ENCODE measurements around the gene GJD2.

DNA sequence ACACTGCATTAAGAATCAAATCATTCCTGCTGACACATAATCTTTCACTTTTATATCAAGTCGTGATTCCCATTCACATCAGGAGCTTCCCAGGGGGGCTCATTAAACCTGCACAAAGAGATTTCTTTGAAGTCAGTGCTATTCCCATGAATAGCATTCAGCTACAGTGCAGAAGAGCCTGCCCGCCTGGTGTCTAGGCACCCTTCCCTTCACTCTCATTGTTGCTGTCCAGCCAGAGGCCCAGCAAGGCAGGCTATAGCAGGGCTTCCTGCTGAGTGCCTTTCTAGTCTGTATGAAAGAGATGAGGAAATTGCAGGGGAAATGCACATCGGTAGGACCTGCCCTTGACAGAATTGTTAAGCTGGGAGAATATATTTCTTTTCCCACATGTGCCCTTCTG, 4.5 kb upstream of the GJD2 start:
- TF ChIP-seq, protein P1, sequence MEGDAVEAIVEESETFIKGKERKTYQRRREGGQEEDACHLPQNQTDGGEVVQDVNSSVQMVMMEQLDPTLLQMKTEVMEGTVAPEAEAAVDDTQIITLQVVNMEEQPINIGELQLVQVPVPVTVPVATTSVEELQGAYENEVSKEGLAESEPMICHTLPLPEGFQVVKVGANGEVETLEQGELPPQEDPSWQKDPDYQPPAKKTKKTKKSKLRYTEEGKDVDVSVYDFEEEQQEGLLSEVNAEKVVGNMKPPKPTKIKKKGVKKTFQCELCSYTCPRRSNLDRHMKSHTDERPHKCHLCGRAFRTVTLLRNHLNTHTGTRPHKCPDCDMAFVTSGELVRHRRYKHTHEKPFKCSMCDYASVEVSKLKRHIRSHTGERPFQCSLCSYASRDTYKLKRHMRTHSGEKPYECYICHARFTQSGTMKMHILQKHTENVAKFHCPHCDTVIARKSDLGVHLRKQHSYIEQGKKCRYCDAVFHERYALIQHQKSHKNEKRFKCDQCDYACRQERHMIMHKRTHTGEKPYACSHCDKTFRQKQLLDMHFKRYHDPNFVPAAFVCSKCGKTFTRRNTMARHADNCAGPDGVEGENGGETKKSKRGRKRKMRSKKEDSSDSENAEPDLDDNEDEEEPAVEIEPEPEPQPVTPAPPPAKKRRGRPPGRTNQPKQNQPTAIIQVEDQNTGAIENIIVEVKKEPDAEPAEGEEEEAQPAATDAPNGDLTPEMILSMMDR (IDR thresholded peaks at IDR 0.05) = no peak
- TF ChIP-seq EZH2 (IDR thresholded peaks at IDR 0.05) = no peak

Data from neural progenitor cell (in vitro differentiated cells).